ENCODE data around the gene BZW2.

DNA sequence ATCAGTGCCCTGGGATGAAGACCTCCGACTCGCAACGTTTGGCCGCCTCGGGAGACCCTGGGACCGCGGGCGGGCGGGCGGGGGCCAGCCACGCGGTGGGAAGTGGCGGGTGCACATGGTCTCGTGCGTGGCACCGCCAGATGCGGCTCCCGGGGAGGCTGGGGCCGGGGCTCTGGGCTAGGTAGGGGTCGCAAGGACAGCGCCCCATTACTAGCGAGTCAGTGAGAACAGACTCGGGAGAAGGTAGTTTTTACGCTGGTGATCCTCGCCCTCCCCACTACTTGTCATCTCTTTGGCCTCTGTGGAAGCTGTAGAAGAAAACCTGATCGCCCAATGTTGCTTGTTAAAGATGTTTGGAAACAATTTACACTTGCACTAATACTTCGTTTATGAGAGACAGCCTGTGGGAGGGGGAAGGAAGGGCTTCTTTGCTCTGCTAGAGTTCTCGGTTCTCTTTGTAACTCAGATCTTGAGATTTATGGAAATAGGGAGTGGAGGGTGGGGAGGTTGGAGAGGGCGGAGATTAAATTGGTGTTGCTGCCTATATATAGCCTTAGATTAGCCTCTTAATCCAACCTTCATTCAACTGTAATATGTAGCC lies 591 bp downstream of the BZW2 start:
- no peak for TF ChIP-seq EZH2 (IDR thresholded peaks at IDR 0.05; ENCODE audit: insufficient read depth, low read length)
- TF ChIP-seq, protein P1, sequence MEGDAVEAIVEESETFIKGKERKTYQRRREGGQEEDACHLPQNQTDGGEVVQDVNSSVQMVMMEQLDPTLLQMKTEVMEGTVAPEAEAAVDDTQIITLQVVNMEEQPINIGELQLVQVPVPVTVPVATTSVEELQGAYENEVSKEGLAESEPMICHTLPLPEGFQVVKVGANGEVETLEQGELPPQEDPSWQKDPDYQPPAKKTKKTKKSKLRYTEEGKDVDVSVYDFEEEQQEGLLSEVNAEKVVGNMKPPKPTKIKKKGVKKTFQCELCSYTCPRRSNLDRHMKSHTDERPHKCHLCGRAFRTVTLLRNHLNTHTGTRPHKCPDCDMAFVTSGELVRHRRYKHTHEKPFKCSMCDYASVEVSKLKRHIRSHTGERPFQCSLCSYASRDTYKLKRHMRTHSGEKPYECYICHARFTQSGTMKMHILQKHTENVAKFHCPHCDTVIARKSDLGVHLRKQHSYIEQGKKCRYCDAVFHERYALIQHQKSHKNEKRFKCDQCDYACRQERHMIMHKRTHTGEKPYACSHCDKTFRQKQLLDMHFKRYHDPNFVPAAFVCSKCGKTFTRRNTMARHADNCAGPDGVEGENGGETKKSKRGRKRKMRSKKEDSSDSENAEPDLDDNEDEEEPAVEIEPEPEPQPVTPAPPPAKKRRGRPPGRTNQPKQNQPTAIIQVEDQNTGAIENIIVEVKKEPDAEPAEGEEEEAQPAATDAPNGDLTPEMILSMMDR (IDR thresholded peaks at IDR 0.05; ENCODE audit: insufficient read depth, low read depth, low read length), result no peak
